ENCODE data around the gene POU1F1. TPM values are rescaled to one million over a fixed set of nuclear protein-coding genes. Genes with fewer than 3 reads are reported as not detected.

The POU1F1 gene
- total RNA-seq, 2 donors from 2014 or later = not detected

DNA sequence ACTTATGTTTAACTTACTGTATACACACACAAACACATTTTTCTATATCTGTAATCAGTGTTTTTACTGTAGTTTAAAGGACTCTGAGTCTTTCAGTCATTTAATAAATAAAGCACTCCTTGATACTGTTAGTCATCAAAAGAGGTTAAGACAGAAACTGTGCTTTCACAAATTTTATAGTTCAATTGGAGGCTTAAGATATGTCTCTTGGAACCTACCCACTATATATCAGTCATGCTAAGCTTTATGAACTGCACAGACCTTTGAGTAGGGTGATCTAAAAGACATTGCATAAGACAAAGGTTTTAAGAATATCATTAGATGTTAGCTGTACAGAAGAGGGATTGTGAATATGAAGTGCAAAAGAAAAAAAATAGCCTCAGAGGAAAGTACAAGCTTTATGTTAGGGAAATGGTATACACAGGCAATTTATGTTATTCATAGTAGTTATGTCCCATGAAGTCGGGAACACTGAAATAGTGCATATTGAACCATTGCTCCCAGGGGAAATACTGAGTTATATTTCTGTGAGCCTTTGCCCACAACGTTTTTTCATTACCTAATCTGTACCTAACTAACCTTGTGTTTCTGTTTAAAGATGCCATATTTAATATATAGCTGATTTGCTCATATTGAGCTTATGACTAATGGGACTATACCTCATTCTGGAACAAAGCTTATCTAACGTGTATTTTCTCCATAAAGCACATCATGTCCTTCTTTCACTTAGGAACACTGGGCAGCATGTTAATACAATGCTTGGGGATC, 29.5 kb downstream of the POU1F1 start:
- Mint-ChIP-seq H3K27ac (no peak overlapping the region), H3K4me3 (no peak overlapping the region), H3K9me3 (no peaks in the 10 kb centered on the region), H3K4me1 (no peaks in the 10 kb centered on the region), H3K27me3 (ENCODE audit: insufficient read depth) (no peaks in the 10 kb centered on the region), H3K36me3 (ENCODE audit: low read depth) (peaks cover 29% of the 10 kb centered on the region)
- Histone ChIP-seq H3K36me3 (ENCODE audit: control insufficient read depth, insufficient read depth, low read length) (peaks cover 33% of the 10 kb centered on the region), H3K27me3 (ENCODE audit: control insufficient read depth, insufficient read depth, low read length, poor library complexity, severe bottlenecking) (no peaks in the 10 kb centered on the region), H3K4me1 (ENCODE audit: control insufficient read depth, insufficient read depth, low read length) (no peaks in the 10 kb centered on the region), H3K27ac (ENCODE audit: low read depth, low read length) (no peak overlapping the region), H3K4me3 (ENCODE audit: low read length) (no peak overlapping the region), H3K9ac (ENCODE audit: extremely low read depth, low read length, poor library complexity, severe bottlenecking) (no peak overlapping the region), H3K9me3 (ENCODE audit: control insufficient read depth, low read length) (no peaks in the 10 kb centered on the region)
- DNase-seq = no peak
- WGBS, 2 experiments (ENCODE audit: insufficient coverage in 1 of 2, insufficient read length in 1 of 2) = 93% methylated on average over 3 of the region's 3 CpGs; no CpG with 5 or more reads in 1 of the 2 experiments
- TF ChIP-seq, protein P1, sequence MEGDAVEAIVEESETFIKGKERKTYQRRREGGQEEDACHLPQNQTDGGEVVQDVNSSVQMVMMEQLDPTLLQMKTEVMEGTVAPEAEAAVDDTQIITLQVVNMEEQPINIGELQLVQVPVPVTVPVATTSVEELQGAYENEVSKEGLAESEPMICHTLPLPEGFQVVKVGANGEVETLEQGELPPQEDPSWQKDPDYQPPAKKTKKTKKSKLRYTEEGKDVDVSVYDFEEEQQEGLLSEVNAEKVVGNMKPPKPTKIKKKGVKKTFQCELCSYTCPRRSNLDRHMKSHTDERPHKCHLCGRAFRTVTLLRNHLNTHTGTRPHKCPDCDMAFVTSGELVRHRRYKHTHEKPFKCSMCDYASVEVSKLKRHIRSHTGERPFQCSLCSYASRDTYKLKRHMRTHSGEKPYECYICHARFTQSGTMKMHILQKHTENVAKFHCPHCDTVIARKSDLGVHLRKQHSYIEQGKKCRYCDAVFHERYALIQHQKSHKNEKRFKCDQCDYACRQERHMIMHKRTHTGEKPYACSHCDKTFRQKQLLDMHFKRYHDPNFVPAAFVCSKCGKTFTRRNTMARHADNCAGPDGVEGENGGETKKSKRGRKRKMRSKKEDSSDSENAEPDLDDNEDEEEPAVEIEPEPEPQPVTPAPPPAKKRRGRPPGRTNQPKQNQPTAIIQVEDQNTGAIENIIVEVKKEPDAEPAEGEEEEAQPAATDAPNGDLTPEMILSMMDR (conservative IDR thresholded peaks at IDR 0.05) = no peak

DNA sequence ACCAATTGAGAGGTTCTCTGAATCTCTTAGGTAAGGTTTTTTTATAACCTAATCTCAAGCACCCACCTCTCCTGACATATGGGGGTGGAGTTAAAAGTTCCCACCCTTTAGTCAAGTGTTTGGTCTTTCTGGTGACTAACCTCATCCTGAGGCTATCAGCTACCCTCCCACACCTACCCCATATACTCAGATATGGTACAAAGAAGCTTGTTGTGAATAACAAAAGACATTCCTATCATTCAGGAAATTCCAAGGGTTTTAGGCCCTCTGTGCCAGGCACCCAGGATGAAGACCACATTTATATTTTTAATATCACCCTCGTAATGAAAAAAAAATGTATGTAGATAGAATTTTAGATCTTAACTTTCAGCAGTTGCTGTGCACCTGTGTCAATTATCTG, 40.3 kb downstream of the POU1F1 start:
- TF ChIP-seq, protein P1 (conservative IDR thresholded peaks at IDR 0.05) = no peak
- H3K4me1 Mint-ChIP-seq = peaks cover 13% of the 10 kb centered on the region
- Histone ChIP-seq H3K27ac (ENCODE audit: low read depth, low read length) (no peak overlapping the region), H3K4me3 (ENCODE audit: low read length) (no peak overlapping the region), H3K36me3 (ENCODE audit: control insufficient read depth, insufficient read depth, low read length) (peaks cover 11% of the 10 kb centered on the region), H3K9ac (ENCODE audit: extremely low read depth, low read length, poor library complexity, severe bottlenecking) (no peak overlapping the region), H3K4me1 (ENCODE audit: control insufficient read depth, insufficient read depth, low read length) (no peaks in the 10 kb centered on the region), H3K9me3 (ENCODE audit: control insufficient read depth, low read length) (peaks cover 8% of the 10 kb centered on the region), H3K27me3 (ENCODE audit: control insufficient read depth, insufficient read depth, low read length, poor library complexity, severe bottlenecking) (no peaks in the 10 kb centered on the region)
- no peaks in the 10 kb centered on the region for H3K27me3 Mint-ChIP-seq (ENCODE audit: insufficient read depth)
- H3K4me3 Mint-ChIP-seq = no peak overlapping the region
- DNase-seq = no peak
- no peaks in the 10 kb centered on the region for H3K9me3 Mint-ChIP-seq
- no peak overlapping the region for H3K27ac Mint-ChIP-seq
- H3K36me3 Mint-ChIP-seq (ENCODE audit: low read depth) = peaks cover 24% of the 10 kb centered on the region
- 86% methylated on average over 1 of the region's 1 CpG; no CpG with 5 or more reads in 1 of the 2 experiments for WGBS, 2 experiments (ENCODE audit: insufficient coverage in 1 of 2, insufficient read length in 1 of 2)

DNA sequence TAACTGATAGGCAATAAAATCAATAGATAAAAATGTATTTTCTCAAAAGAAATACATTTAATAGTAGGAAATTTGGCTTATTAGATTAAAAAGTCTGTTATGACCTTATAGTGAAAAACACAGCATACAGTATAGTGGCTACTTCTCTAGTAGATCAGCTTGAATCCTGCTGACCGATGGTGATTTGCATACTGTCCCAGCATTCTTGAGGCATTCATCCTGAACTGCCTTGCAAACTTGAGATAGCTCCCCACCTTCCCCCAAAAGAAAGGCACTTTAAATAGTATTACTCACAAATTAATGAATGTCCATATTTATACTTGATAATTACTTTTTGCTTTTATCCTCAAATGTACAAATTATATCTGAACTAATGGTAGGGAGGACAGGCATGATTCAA, 42.6 kb downstream of the POU1F1 start:
- peaks cover 21% of the 10 kb centered on the region for H3K4me1 Mint-ChIP-seq
- no peaks in the 10 kb centered on the region for H3K27me3 Mint-ChIP-seq (ENCODE audit: insufficient read depth)
- no peak for DNase-seq
- no peaks in the 10 kb centered on the region for H3K9me3 Mint-ChIP-seq
- no peak overlapping the region for H3K27ac Mint-ChIP-seq
- TF ChIP-seq, protein P1 (conservative IDR thresholded peaks at IDR 0.05) = no peak
- Histone ChIP-seq H3K4me1 (ENCODE audit: control insufficient read depth, insufficient read depth, low read length) (peaks cover 2% of the 10 kb centered on the region), H3K27me3 (ENCODE audit: control insufficient read depth, insufficient read depth, low read length, poor library complexity, severe bottlenecking) (no peaks in the 10 kb centered on the region), H3K27ac (ENCODE audit: low read depth, low read length) (no peak overlapping the region), H3K9ac (ENCODE audit: extremely low read depth, low read length, poor library complexity, severe bottlenecking) (no peak overlapping the region), H3K9me3 (ENCODE audit: control insufficient read depth, low read length) (peaks cover 8% of the 10 kb centered on the region), H3K4me3 (ENCODE audit: low read length) (no peak overlapping the region), H3K36me3 (ENCODE audit: control insufficient read depth, insufficient read depth, low read length) (peaks cover 5% of the 10 kb centered on the region)
- no peak overlapping the region for H3K4me3 Mint-ChIP-seq
- H3K36me3 Mint-ChIP-seq (ENCODE audit: low read depth) = peaks cover 20% of the 10 kb centered on the region
- 97% methylated on average over 1 of the region's 1 CpG; no CpG with 5 or more reads in 1 of the 2 experiments for WGBS, 2 experiments (ENCODE audit: insufficient coverage in 1 of 2, insufficient read length in 1 of 2)
